OCI-LY7 (cell line): Measurements from ENCODE around the gene CCDC172. TPM values are rescaled to one million over a fixed set of nuclear protein-coding genes. Genes with fewer than 3 reads are reported as not detected.

Experiments
- BruUV-seq: library from RNA; stranded (reverse); fragments of 400-500 nt; replicated peaks from 2 replicates; lab custom pipeline; 2021; lab: Mats Ljungman, UMichigan
- CTCF ChIA-PET: fragments of 300-600 bp; sonication (Branson Sonifier 250); formaldehyde crosslinking; loops from one replicate; lab custom pipeline; 2022; ENCODE audit warnings: antibody characterized with exemption; ENCODE audit not compliant: unreplicated experiment; lab: Charles Lee
- POLR2A ChIA-PET: fragments of 300-600 bp; sonication (Branson Sonifier 250); formaldehyde crosslinking; loops from one replicate; lab custom pipeline; 2022; ENCODE audit warnings: antibody characterized with exemption; lab: Charles Lee
- DNase-seq: peaks from one replicate; pipeline ENCODE4 v3.0.0-alpha.2; 2015; ENCODE audit warnings: low spot score
- H2AFZ ChIP-seq: fragments of 200-600 bp; sonication (generic), shearing (Covaris generic); 2 replicates; pipeline ENCODE4 v1.6.1; 2014; ENCODE audit warnings: mild to moderate bottlenecking, antibody characterized with exemption, low read length, moderate library complexity
- H3K27ac ChIP-seq: fragments of 200-600 bp; sonication (generic); 2 replicates; pipeline ENCODE4 v1.5.1; 2014; ENCODE audit warnings: mixed run types, low read depth, mild to moderate bottlenecking, moderate library complexity, low read length, inconsistent platforms; ENCODE audit not compliant: poor library complexity, severe bottlenecking
- H3K36me3 ChIP-seq: fragments of 200-600 bp; sonication (generic); 2 replicates; pipeline ENCODE4 v1.6.1; 2014; ENCODE audit warnings: mild to moderate bottlenecking, antibody characterized with exemption, low read length, moderate library complexity, mixed read lengths; ENCODE audit not compliant: insufficient read depth
- H3K4me1 ChIP-seq: fragments of 200-600 bp; sonication (generic); 2 replicates; pipeline ENCODE4 v1.5.1; 2014; ENCODE audit warnings: mild to moderate bottlenecking, low read length; ENCODE audit not compliant: insufficient read depth, poor library complexity, severe bottlenecking
- H3K4me2 ChIP-seq: fragments of 200-600 bp; sonication (generic); 2 replicates; pipeline ENCODE4 v1.6.1; 2014; ENCODE audit warnings: mild to moderate bottlenecking, low read length
- H3K4me3 ChIP-seq: fragments of 200-600 bp; sonication (generic); 2 replicates; pipeline ENCODE4 v1.5.1; 2014; ENCODE audit warnings: mild to moderate bottlenecking, low read depth, low read length; ENCODE audit not compliant: poor library complexity, severe bottlenecking
- H3K79me2 ChIP-seq: fragments of 200-600 bp; sonication (generic); 2 replicates; pipeline ENCODE4 v1.6.1; 2016; ENCODE audit warnings: low read depth, mild to moderate bottlenecking, low read length, moderate library complexity, mixed read lengths; ENCODE audit not compliant: insufficient read depth
- H3K9me2 ChIP-seq: fragments of 200-600 bp; sonication (generic); 2 replicates; pipeline ENCODE4 v1.6.1; 2016; ENCODE audit warnings: mild to moderate bottlenecking, low read length, mixed read lengths; ENCODE audit not compliant: insufficient read depth
- H3K9me3 ChIP-seq: fragments of 200-600 bp; sonication (generic); 2 replicates; pipeline ENCODE4 v1.6.1; 2014; ENCODE audit warnings: mild to moderate bottlenecking, mixed run types, low read length, mixed read lengths
- H4K20me1 ChIP-seq: fragments of 200-600 bp; sonication (generic); 2 replicates; pipeline ENCODE4 v1.6.1; 2014; ENCODE audit warnings: mild to moderate bottlenecking, antibody characterized with exemption, low read length, moderate library complexity, mixed read lengths; ENCODE audit not compliant: insufficient read depth
- CTCF ChIP-seq: fragments of 200-600 bp; sonication (generic); conservative IDR thresholded peaks from 2 replicates; pipeline ENCODE4 v1.5.1; 2014; ENCODE audit warnings: mild to moderate bottlenecking, antibody characterized with exemption, low read length, moderate library complexity, mixed read lengths
- EZH2phosphoT487 ChIP-seq: fragments of 200-600 bp; sonication (generic); IDR thresholded peaks from 2 replicates; pipeline ENCODE4 v1.6.1; 2018; ENCODE audit warnings: low read depth, borderline replicate concordance, mild to moderate bottlenecking, mixed run types, antibody characterized with exemption, low read length, moderate library complexity, mixed read lengths
- intact Hi-C: fragments of 100-400 bp; cut with micrococcal nuclease; formaldehyde crosslinking; loops from one replicate; pipeline ENCODE4 v1.10.0; 2022; ENCODE audit not compliant: unreplicated experiment
- total RNA-seq, 2 experiments: library from RNA; depleted of rRNA in 1 of 2; stranded (reverse); fragments of >200 nt in 1 of 2; shearing (Covaris generic) in 1 of 2; gene quantifications; 2 replicates each; pipeline ENCODE4 v1.2.3, GENCODE V29; 2014 to 2022

The CCDC172 gene
- total RNA-seq, 2 experiments from 2014 or later, result not detected

- Histone ChIP-seq H3K4me2 (no peak overlapping the region), H3K79me2 (no peaks in the 10 kb centered on the region), H2AFZ (no peak overlapping the region), H3K27ac (no peak overlapping the region), H3K9me2 (0 out of 2 replicates have a peak, but pooled peaks cover 3% of the 10 kb centered on the region), H4K20me1 (no peaks in the 10 kb centered on the region), H3K36me3 (no peaks in the 10 kb centered on the region), H3K4me1 (no peaks in the 10 kb centered on the region), H3K9me3 (no peaks in the 10 kb centered on the region), H3K4me3 (no peak overlapping the region)
- no peak for TF ChIP-seq CTCF
- no peak for TF ChIP-seq EZH2phosphoT487
- no TSS peak for BruUV-seq
- POLR2A ChIA-PET, result interaction anchor here (0.7 kb wide), 1 partner anchor 41 kb away, joined by 3 read pairs; no protein-coding TSS in a partner anchor
- intact Hi-C loops, result no loop called here
- no peak for DNase-seq
- CTCF ChIA-PET, result no interaction called here
Measured at GRCh38 chr10:116324951-116325635, 845 bp downstream of the CCDC172 start.

- H2AFZ ChIP-seq, result no peak overlapping the region
- no peaks in the 10 kb centered on the region for H3K9me3 ChIP-seq
- H3K79me2 ChIP-seq, result no peaks in the 10 kb centered on the region
- H3K4me1 ChIP-seq, result no peaks in the 10 kb centered on the region
- CTCF ChIA-PET, result no interaction called here
- no peak overlapping the region for H3K27ac ChIP-seq
- POLR2A ChIA-PET, result interaction anchor here (1.9 kb wide), 1 partner anchor 12 kb away, joined by 4 read pairs; no protein-coding TSS in a partner anchor
- no peaks in the 10 kb centered on the region for H4K20me1 ChIP-seq
- intact Hi-C loops, result no loop called here
- TF ChIP-seq EZH2phosphoT487 (no peak), CTCF (no peak)
- no peaks in the 10 kb centered on the region for H3K36me3 ChIP-seq
- DNase-seq, result no peak
- 0 out of 2 replicates have a peak, but pooled peaks cover 3% of the 10 kb centered on the region for H3K9me2 ChIP-seq
- no peak overlapping the region for H3K4me2 ChIP-seq
- BruUV-seq, result no TSS peak
- no peak overlapping the region for H3K4me3 ChIP-seq
Measured at GRCh38 chr10:116325987-116326386, 1.7 kb downstream of the CCDC172 start.

- intact Hi-C loops, result no loop called here
- no peaks in the 10 kb centered on the region for H4K20me1 ChIP-seq
- no peak overlapping the region for H3K4me2 ChIP-seq
- H3K79me2 ChIP-seq, result no peaks in the 10 kb centered on the region
- H3K4me1 ChIP-seq, result no peaks in the 10 kb centered on the region
- no peak overlapping the region for H3K4me3 ChIP-seq
- POLR2A ChIA-PET, result no interaction called here
- H3K9me2 ChIP-seq, result 0 out of 2 replicates have a peak, but pooled peaks cover 3% of the 10 kb centered on the region
- TF ChIP-seq CTCF (no peak), EZH2phosphoT487 (no peak)
- H3K9me3 ChIP-seq, result no peaks in the 10 kb centered on the region
- no peak overlapping the region for H3K27ac ChIP-seq
- no TSS peak for BruUV-seq
- no peaks in the 10 kb centered on the region for H3K36me3 ChIP-seq
- H2AFZ ChIP-seq, result no peak overlapping the region
- DNase-seq, result no peak
- CTCF ChIA-PET, result no interaction called here
Measured at GRCh38 chr10:116329153-116329552, 4.9 kb downstream of the CCDC172 start.
